WI38 (cell line): ENCODE measurements around the gene SPTA1.

Experiments used
- H3K4me3 ChIP-seq: 2 replicates; pipeline ENCODE4 v1.5.1; 2011; ENCODE audit warnings: low read depth, mild to moderate bottlenecking, control low read depth, low read length
- TF ChIP-seq, protein P1 (sequence below): IDR thresholded peaks from 2 replicates; pipeline ENCODE4 v1.5.1; 2012; ENCODE audit warnings: low read depth, mild to moderate bottlenecking, control low read depth, low read length

The SPTA1 gene

DNA sequence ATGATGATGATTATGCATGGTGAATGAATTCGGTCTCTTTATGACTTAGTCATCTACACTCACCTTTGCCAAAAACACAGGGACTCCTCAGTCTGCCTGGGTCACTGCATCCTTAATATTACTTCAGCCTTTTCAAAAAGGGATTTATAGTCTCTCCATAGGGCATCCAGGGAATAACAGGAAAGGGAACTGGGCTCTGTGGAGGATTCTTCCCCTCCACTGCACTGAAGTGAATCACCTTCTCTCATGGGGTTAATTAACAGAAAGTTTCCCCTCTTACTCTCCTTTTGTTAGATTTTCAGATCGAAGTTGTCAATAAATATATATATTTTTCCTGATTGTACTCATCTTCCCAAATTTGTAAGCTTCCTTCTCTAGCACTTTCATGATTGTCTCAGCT lies 34.1 kb upstream of the SPTA1 start, which contains the start of gene OR6K3:
OR6K3 (minus strand) TSS at position 101 of the 400 bp plus-strand sequence. CDS start 2,605 bp downstream, outside the sequence.
- TF ChIP-seq, protein P1, sequence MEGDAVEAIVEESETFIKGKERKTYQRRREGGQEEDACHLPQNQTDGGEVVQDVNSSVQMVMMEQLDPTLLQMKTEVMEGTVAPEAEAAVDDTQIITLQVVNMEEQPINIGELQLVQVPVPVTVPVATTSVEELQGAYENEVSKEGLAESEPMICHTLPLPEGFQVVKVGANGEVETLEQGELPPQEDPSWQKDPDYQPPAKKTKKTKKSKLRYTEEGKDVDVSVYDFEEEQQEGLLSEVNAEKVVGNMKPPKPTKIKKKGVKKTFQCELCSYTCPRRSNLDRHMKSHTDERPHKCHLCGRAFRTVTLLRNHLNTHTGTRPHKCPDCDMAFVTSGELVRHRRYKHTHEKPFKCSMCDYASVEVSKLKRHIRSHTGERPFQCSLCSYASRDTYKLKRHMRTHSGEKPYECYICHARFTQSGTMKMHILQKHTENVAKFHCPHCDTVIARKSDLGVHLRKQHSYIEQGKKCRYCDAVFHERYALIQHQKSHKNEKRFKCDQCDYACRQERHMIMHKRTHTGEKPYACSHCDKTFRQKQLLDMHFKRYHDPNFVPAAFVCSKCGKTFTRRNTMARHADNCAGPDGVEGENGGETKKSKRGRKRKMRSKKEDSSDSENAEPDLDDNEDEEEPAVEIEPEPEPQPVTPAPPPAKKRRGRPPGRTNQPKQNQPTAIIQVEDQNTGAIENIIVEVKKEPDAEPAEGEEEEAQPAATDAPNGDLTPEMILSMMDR = no peak
- H3K4me3 ChIP-seq = no peak within 1 kb of the TSS

DNA sequence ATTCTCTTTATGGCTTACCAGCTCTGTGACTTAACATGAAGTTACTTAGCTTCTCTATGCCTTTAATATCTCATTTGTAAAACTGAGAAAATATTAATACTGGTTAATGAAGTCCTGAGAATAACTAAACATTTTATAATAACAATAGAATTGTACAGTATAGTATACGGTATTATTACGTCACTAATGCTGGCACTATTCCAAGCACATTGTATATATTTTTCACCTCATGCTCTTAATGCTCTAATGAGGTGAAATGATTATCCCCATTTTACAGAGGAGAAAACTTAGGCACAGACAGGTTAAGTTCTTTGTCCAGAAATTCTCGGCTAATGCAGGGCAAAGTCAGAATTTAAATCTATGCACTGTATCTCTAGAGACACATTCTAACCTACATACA lies 33.1 kb upstream of the SPTA1 start:
- H3K4me3 ChIP-seq = no peak overlapping the region
- TF ChIP-seq, protein P1 = no peak

DNA sequence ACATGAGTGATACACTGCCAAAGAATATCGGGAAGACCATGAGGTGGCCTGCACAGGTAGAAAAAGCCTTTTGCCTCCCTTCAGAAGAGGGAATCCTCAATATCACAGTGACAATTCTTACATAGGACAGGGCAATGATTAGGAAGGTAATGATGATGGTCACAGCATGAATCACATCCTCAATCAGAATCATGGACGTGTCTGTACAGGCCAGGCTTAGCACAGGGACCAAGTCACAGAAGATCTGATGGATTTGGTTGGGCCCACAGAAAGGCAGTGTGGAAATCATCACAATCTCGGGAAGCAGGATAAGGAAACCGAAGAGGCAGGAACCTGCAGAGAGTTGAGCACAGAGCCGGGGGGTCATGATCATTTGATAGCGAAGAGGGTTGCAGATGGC lies 30.8 kb upstream of the SPTA1 start:
- TF ChIP-seq, protein P1 = no peak
- no peak overlapping the region for H3K4me3 ChIP-seq

DNA sequence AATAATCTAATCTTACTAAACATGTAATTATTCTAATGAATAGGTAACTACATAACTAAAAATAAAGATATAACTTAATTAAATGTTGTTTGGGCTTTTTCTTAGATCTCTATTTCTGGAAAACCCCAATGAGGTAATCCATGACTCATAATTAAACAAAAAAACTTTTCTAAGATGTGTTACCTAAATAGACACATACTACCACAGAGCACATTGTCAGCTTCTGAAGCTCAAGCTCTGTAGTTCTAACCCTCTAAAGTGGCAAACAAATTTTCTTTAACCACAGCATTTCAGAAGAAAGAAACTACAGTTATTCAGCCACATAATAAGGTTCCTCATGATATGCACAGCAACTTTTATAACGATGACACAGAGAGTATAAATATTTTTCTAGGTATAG lies 29.8 kb upstream of the SPTA1 start:
- TF ChIP-seq, protein P1 = no peak
- no peak overlapping the region for H3K4me3 ChIP-seq

DNA sequence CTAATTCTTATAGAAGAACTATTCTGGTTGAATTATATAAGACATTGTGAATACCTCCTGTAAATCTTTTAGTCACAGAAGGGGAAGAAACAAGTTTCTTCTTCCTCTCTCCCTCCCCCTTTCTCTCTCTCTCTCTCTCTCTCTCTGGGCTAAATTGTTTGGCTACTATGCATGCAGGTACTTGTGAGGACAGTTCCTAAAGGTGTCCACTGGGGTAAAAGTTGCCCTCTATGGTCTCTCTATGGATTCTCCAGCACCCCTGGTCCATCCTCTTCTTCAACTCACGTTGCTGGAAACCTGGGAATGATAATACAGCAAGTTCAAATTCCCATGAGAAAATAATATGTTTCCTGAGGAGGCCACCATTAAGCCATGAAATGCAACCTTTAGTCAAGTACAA lies 28.2 kb upstream of the SPTA1 start:
- H3K4me3 ChIP-seq = no peak overlapping the region
- TF ChIP-seq, protein P1 = no peak

DNA sequence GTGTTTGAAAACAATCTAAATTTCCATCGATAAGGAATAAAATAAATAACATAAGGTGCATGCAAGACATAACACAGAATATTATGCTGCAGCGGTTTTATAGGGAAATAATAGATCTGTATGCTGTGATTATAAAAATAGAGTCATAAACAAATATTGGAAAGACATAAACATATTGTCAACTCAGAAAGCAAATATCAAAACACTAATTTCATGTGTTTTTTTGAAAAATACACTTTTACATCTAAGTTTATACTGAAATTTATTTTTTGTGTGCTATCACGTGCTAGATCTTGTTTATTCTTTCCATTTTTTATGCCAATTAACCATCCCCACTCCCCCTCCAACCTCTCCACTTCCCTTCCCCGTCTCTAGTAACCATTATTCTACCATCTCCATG lies 24.6 kb upstream of the SPTA1 start:
- TF ChIP-seq, protein P1 = no peak
- H3K4me3 ChIP-seq = no peak overlapping the region

DNA sequence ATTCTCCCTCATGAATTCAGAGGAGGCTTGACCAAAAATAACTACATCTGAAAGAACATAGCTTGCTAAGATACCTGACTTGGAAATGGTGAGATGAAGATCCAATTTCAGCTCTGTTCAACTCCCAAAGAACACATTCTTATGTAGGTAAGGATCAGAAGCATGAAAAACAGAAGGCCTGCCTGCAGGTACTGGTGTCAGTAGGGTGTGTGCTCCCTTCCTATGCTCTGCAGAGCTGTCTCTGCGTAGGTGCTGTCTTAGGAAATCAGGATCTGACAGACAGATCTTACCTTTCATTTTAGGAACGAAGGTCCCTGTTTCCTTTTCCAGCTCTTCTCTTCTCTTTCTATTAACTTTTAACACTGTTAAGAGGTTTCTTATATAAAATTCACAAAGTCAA lies 19.6 kb upstream of the SPTA1 start:
- H3K4me3 ChIP-seq = no peak overlapping the region
- TF ChIP-seq, protein P1 = no peak
